WTC11 (cell line): ENCODE measurements around the gene NTPCR. TPM values are rescaled to one million over a fixed set of nuclear protein-coding genes. Genes with fewer than 3 reads are reported as not detected.

Experiments used
- ATAC-seq: fragments of 200-7000 bp; cut with Tn5 transposase; 2 replicates; pipeline ENCODE4 v1.10.0; 2021; ENCODE audit warnings: mild to moderate bottlenecking, moderate library complexity
- CTCF ChIA-PET: fragments of 300-600 bp; sonication (Branson Sonifier 250); formaldehyde crosslinking; loops from one replicate; lab custom pipeline; 2021; ENCODE audit warnings: antibody characterized with exemption; lab: Charles Lee
- POLR2A ChIA-PET: fragments of 350-600 bp; sonication (Branson Sonifier 250); formaldehyde crosslinking; loops from one replicate; lab custom pipeline; 2021; ENCODE audit warnings: antibody characterized with exemption; lab: Charles Lee
- DNase-seq: peaks from one replicate; pipeline ENCODE4 v3.0.0; 2021; ENCODE audit warnings: low spot score
- H3K27ac Mint-ChIP-seq: 2 replicates; pipeline ENCODE4 v1.8.0; 2021; ENCODE audit warnings: mixed read lengths
- H3K27me3 Mint-ChIP-seq: 2 replicates; pipeline ENCODE4 v1.8.0; 2021; ENCODE audit warnings: low read depth, mild to moderate bottlenecking, moderate library complexity, mixed read lengths
- H3K36me3 Mint-ChIP-seq: 2 replicates; pipeline ENCODE4 v1.8.0; 2021; ENCODE audit warnings: mixed read lengths
- H3K4me1 Mint-ChIP-seq: 2 replicates; pipeline ENCODE4 v1.8.0; 2022; ENCODE audit warnings: mixed read lengths
- H3K4me3 Mint-ChIP-seq: 2 replicates; pipeline ENCODE4 v1.8.0; 2021; ENCODE audit warnings: mild to moderate bottlenecking, moderate library complexity, mixed read lengths
- H3K9me3 Mint-ChIP-seq: 2 replicates; pipeline ENCODE4 v1.8.0; 2021; ENCODE audit warnings: mixed read lengths
- CREM ChIP-seq: sonication (generic); formaldehyde crosslinking; IDR thresholded peaks from 2 replicates; pipeline ENCODE4 v1.8.1; 2022; ENCODE audit warnings: mild to moderate bottlenecking, missing genetic modification reagents, moderate library complexity
- E2F5 ChIP-seq: sonication (generic); formaldehyde crosslinking; IDR thresholded peaks from 2 replicates; pipeline ENCODE4 v1.8.1; 2022; ENCODE audit warnings: mild to moderate bottlenecking, moderate library complexity, missing genetic modification reagents
- EMX1 ChIP-seq: fragments of 250-450 bp; sonication (Bioruptor Pico); IDR thresholded peaks from 2 replicates; pipeline ENCODE4 v1.8.0; 2021; ENCODE audit warnings: mild to moderate bottlenecking
- FOXK1 ChIP-seq: sonication (generic); formaldehyde crosslinking; IDR thresholded peaks from 2 replicates; pipeline ENCODE4 v1.8.0; 2022; ENCODE audit warnings: mild to moderate bottlenecking, moderate library complexity, missing genetic modification reagents
- GABPB1 ChIP-seq: sonication (generic); formaldehyde crosslinking; IDR thresholded peaks from 2 replicates; pipeline ENCODE4 v1.8.1; 2023; ENCODE audit warnings: mild to moderate bottlenecking, missing genetic modification reagents
- HMGA2 ChIP-seq: fragments of 250-450 bp; sonication (Bioruptor Pico); IDR thresholded peaks from 2 replicates; pipeline ENCODE4 v1.4.0; 2021; ENCODE audit warnings: mild to moderate bottlenecking, moderate library complexity
- IRF2 ChIP-seq: sonication (generic); formaldehyde crosslinking; IDR thresholded peaks from 2 replicates; pipeline ENCODE4 v1.8.0; 2022; ENCODE audit warnings: low read depth, missing genetic modification reagents, borderline replicate concordance
- JAZF1 ChIP-seq: fragments of 250-450 bp; sonication (Bioruptor Pico); IDR thresholded peaks from 2 replicates; pipeline ENCODE4 v1.9.0; 2021; ENCODE audit warnings: moderate library complexity, mild to moderate bottlenecking, inconsistent platforms
- MAX ChIP-seq: sonication (generic); formaldehyde crosslinking; IDR thresholded peaks from 2 replicates; pipeline ENCODE4 v1.8.0; 2022; ENCODE audit warnings: mild to moderate bottlenecking, missing genetic modification reagents
- MYBL2 ChIP-seq: sonication (generic); formaldehyde crosslinking; IDR thresholded peaks from 2 replicates; pipeline ENCODE4 v1.8.1; 2023; ENCODE audit warnings: mild to moderate bottlenecking, moderate library complexity, missing genetic modification reagents
- NFYB ChIP-seq: sonication (generic); formaldehyde crosslinking; conservative IDR thresholded peaks from 2 replicates; pipeline ENCODE4 v1.8.0; 2022; ENCODE audit warnings: low read depth, missing genetic modification reagents
- NR1H2 ChIP-seq: sonication (generic); formaldehyde crosslinking; IDR thresholded peaks from 2 replicates; pipeline ENCODE4 v1.9.0; 2021; ENCODE audit warnings: mild to moderate bottlenecking, moderate library complexity, missing genetic modification reagents
- OVOL2 ChIP-seq: fragments of 250-450 bp; sonication (Bioruptor Pico); IDR thresholded peaks from 2 replicates; pipeline ENCODE4 v1.9.0; 2021; ENCODE audit warnings: mild to moderate bottlenecking, borderline replicate concordance
- RORB ChIP-seq: fragments of 250-450 bp; sonication (Bioruptor Pico); IDR thresholded peaks from 2 replicates; pipeline ENCODE4 v1.9.0; 2021; ENCODE audit warnings: mild to moderate bottlenecking
- SP1 ChIP-seq: sonication (generic); formaldehyde crosslinking; conservative IDR thresholded peaks from 2 replicates; pipeline ENCODE4 v1.8.1; 2022; ENCODE audit warnings: missing genetic modification reagents
- TEAD4 ChIP-seq: sonication (generic); formaldehyde crosslinking; IDR thresholded peaks from 2 replicates; pipeline ENCODE4 v1.8.0; 2022; ENCODE audit warnings: mild to moderate bottlenecking, missing genetic modification reagents
- USF2 ChIP-seq: sonication (generic); formaldehyde crosslinking; IDR thresholded peaks from 2 replicates; pipeline ENCODE4 v1.8.1; 2023; ENCODE audit warnings: mild to moderate bottlenecking, missing genetic modification reagents, moderate library complexity
- ZMAT4 ChIP-seq: fragments of 250-450 bp; sonication (Bioruptor Pico); IDR thresholded peaks from 2 replicates; pipeline ENCODE4 v1.9.0; 2021; ENCODE audit warnings: mild to moderate bottlenecking
- ZNF263 ChIP-seq: sonication (generic); formaldehyde crosslinking; IDR thresholded peaks from 2 replicates; pipeline ENCODE4 v1.8.1; 2022; ENCODE audit warnings: low read depth, mild to moderate bottlenecking, moderate library complexity, missing genetic modification reagents
- ZNF317 ChIP-seq: sonication (generic); formaldehyde crosslinking; IDR thresholded peaks from 2 replicates; pipeline ENCODE4 v1.8.1; 2023; ENCODE audit warnings: low read depth, mild to moderate bottlenecking, moderate library complexity, missing genetic modification reagents, borderline replicate concordance
- ZNF425 ChIP-seq: fragments of 250-450 bp; sonication (Bioruptor Pico); conservative IDR thresholded peaks from 2 replicates; pipeline ENCODE4 v1.9.0; 2021; ENCODE audit warnings: mild to moderate bottlenecking
- ZSCAN18 ChIP-seq: fragments of 250-450 bp; sonication (Bioruptor Pico); IDR thresholded peaks from 2 replicates; pipeline ENCODE4 v2.1.2; 2022; ENCODE audit warnings: mild to moderate bottlenecking, moderate library complexity
- total RNA-seq: library from RNA; stranded (reverse); gene quantifications from 3 replicates; pipeline ENCODE4 v1.2.3, GENCODE V29; 2021

NTPCR gene
- total RNA-seq, 1 experiment from 2014 or later = 102 TPM

- ATAC-seq (no peak), DNase-seq (no peak)
- H3K9me3 Mint-ChIP-seq = peaks cover 7% of the 10 kb centered on the region; the same call in 1 of the 2 replicates
- H3K27ac Mint-ChIP-seq = 0 out of 2 replicates have a peak overlapping the region, but pooled peaks have one; percentile 8
- H3K4me3 Mint-ChIP-seq = no peak overlapping the region
- peaks cover 41% of the 10 kb centered on the region for H3K36me3 Mint-ChIP-seq
- ChIA-PET CTCF (interaction anchor here (2.7 kb wide), 1 partner anchor 11 kb away, joined by 7 read pairs; no protein-coding TSS in a partner anchor), POLR2A (no interaction called here)
- no peaks in the 10 kb centered on the region for H3K27me3 Mint-ChIP-seq
- TF ChIP-seq ZMAT4 (CRISPR knock-in tag) = no peak
- TF ChIP-seq RORB (CRISPR knock-in tag) = no peak
- no peak for TF ChIP-seq ZNF263
- no peak for TF ChIP-seq TEAD4 (CRISPR knock-in tag)
- no peak for TF ChIP-seq FOXK1 (CRISPR knock-in tag)
- TF ChIP-seq OVOL2 (CRISPR knock-in tag) = no peak
- H3K4me1 Mint-ChIP-seq = no peaks in the 10 kb centered on the region
Measured at GRCh38 chr1:232962761-232963745, 12.6 kb downstream of the NTPCR start.

- no peak overlapping the region for H3K4me3 Mint-ChIP-seq
- H3K36me3 Mint-ChIP-seq = peaks cover 35% of the 10 kb centered on the region
- POLR2A ChIA-PET = no interaction called here
- no peaks in the 10 kb centered on the region for H3K4me1 Mint-ChIP-seq
- ATAC-seq = no peak
- H3K27me3 Mint-ChIP-seq = no peaks in the 10 kb centered on the region
- TF ChIP-seq SP1 (CRISPR knock-in tag) (no peak), USF2 (CRISPR knock-in tag) (no peak), CREM (CRISPR knock-in tag) (no peak), ZSCAN18 (CRISPR knock-in tag) (no peak), JAZF1 (CRISPR knock-in tag) (no peak), NFYB (no peak), GABPB1 (no peak), ZNF317 (no peak), HMGA2 (CRISPR knock-in tag) (no peak)
- CTCF ChIA-PET = no interaction called here
- DNase-seq = no peak
- no peak overlapping the region for H3K27ac Mint-ChIP-seq
- no peaks in the 10 kb centered on the region for H3K9me3 Mint-ChIP-seq
Measured at GRCh38 chr1:232964601-232965000, 14.2 kb downstream of the NTPCR start.

GRCh38 chr1:232965124-232965911 lies 14.9 kb downstream of the NTPCR start:
- Mint-ChIP-seq H3K27ac (peak overlapping the region; percentile 46; the same call in 1 of the 2 replicates), H3K9me3 (no peaks in the 10 kb centered on the region), H3K27me3 (no peaks in the 10 kb centered on the region), H3K4me3 (no peak overlapping the region), H3K36me3 (peaks cover 42% of the 10 kb centered on the region), H3K4me1 (no peaks in the 10 kb centered on the region)
- POLR2A ChIA-PET = no interaction called here
- no peak for TF ChIP-seq NR1H2 (CRISPR knock-in tag)
- DNase-seq (no peak), ATAC-seq (no peak)
- CTCF ChIA-PET = no interaction called here

- no peak for ATAC-seq
- H3K27ac Mint-ChIP-seq = no peak overlapping the region
- CTCF ChIA-PET = no interaction called here
- TF ChIP-seq MYBL2 (no peak), ZMAT4 (CRISPR knock-in tag) (no peak), E2F5 (CRISPR knock-in tag) (no peak), IRF2 (CRISPR knock-in tag) (no peak), ZNF425 (CRISPR knock-in tag) (no peak), MAX (CRISPR knock-in tag) (no peak), EMX1 (CRISPR knock-in tag) (no peak)
Measured at GRCh38 chr1:232965912-232966217, 15.5 kb downstream of the NTPCR start.

More at GRCh38 chr1:232965912-232966217, 15.5 kb downstream of the NTPCR start:
- Mint-ChIP-seq H3K36me3 (peaks cover 42% of the 10 kb centered on the region), H3K4me3 (no peak overlapping the region), H3K27me3 (no peaks in the 10 kb centered on the region), H3K4me1 (no peaks in the 10 kb centered on the region), H3K9me3 (no peaks in the 10 kb centered on the region)
- no peak for DNase-seq
- POLR2A ChIA-PET = no interaction called here
